Measurements from ENCODE around the gene ADCY3.

The ADCY3 gene

GRCh38 chr2:24939353-24939752 lies 19.3 kb upstream of the ADCY3 start:
- no peak overlapping the region for H3K4me3 ChIP-seq (ENCODE audit: low read length)
- no peak for DNase-seq (ENCODE audit: low read depth)
- TF ChIP-seq, protein P1, sequence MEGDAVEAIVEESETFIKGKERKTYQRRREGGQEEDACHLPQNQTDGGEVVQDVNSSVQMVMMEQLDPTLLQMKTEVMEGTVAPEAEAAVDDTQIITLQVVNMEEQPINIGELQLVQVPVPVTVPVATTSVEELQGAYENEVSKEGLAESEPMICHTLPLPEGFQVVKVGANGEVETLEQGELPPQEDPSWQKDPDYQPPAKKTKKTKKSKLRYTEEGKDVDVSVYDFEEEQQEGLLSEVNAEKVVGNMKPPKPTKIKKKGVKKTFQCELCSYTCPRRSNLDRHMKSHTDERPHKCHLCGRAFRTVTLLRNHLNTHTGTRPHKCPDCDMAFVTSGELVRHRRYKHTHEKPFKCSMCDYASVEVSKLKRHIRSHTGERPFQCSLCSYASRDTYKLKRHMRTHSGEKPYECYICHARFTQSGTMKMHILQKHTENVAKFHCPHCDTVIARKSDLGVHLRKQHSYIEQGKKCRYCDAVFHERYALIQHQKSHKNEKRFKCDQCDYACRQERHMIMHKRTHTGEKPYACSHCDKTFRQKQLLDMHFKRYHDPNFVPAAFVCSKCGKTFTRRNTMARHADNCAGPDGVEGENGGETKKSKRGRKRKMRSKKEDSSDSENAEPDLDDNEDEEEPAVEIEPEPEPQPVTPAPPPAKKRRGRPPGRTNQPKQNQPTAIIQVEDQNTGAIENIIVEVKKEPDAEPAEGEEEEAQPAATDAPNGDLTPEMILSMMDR (conservative IDR thresholded peaks at IDR 0.05; ENCODE audit: low read length), result no peak

DNA sequence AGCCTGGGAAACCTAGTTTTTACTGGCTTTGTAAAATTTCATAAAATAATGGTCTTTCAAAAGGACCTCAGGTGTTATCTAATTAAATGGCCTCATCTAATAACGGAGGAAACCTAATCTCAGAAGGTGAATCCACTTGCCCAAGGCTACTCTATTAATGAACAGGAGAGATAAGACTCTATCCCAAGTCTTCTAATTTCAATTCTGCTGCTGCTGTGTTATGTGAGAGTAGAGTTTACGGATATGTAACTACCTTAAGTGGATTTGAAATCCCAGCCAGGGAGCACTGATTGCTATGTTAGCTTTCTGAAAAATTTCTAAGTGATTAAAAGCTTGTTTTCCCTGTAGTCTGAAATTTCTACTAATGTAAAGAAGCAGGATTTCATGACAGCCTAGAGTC lies 17.2 kb upstream of the ADCY3 start:
- no peak overlapping the region for H3K4me3 ChIP-seq (ENCODE audit: low read length)
- TF ChIP-seq, protein P1 (conservative IDR thresholded peaks at IDR 0.05; ENCODE audit: low read length), result no peak
- no peak for DNase-seq (ENCODE audit: low read depth)

- TF ChIP-seq, protein P1 (conservative IDR thresholded peaks at IDR 0.05; ENCODE audit: low read length), result no peak
- DNase-seq (ENCODE audit: low read depth), result no peak
Observed at GRCh38 chr2:24935145-24935544, 15.1 kb upstream of the ADCY3 start.

DNA sequence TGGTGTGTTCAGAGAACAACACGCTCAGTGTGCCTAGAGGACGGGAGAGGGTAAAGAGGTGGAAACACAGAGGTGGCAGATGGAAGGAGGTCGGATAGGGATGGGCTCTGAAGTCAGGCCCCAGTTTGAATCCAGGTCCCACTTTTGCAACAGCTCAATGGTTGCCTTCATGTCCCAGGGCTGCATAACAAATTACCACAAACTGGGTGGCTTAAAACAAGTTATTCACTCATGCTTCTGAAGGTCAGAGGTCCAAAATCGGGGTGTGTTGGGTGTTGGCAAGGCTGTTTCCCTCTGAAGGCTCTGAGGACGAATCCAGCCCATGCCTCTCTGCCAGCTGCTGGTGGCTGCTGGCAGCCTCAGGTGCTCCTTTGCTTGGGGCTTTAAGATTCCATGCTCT lies 12.7 kb upstream of the ADCY3 start:
- TF ChIP-seq, protein P1 (conservative IDR thresholded peaks at IDR 0.05; ENCODE audit: low read length), result no peak

More at GRCh38 chr2:24935145-24935544, 15.1 kb upstream of the ADCY3 start:
- no peak overlapping the region for H3K4me3 ChIP-seq (ENCODE audit: low read length)

GRCh38 chr2:24930768-24931167 lies 10.7 kb upstream of the ADCY3 start:
- no peak overlapping the region for H3K4me3 ChIP-seq (ENCODE audit: low read length)
- TF ChIP-seq, protein P1 (conservative IDR thresholded peaks at IDR 0.05; ENCODE audit: low read length), result no peak
- DNase-seq (ENCODE audit: low read depth), result no peak

More for the DNA sequence above, 12.7 kb upstream of the ADCY3 start:
- DNase-seq (ENCODE audit: low read depth), result no peak
- H3K4me3 ChIP-seq (ENCODE audit: low read length), result no peak overlapping the region

DNA sequence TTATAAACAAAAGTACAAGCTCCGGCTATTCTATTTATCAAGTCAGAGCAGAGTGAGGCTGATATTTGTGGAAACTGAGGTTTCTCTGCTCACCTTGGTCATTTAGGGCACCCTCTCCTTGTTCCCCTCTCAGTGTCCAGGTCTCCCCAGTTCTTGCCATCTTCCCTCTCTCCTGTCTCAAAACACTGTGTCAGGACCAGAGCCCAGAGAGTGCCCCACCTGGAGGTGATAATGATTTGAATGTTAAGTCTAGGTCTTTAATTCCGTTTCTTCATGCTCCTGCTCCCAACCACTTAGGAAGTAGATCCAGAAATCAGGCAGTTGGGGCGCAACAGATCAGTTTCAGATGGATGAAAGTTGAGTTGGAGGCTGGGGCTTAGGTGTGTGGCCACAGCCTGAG lies 9.2 kb upstream of the ADCY3 start:
- DNase-seq (ENCODE audit: low read depth), result no peak

DNA sequence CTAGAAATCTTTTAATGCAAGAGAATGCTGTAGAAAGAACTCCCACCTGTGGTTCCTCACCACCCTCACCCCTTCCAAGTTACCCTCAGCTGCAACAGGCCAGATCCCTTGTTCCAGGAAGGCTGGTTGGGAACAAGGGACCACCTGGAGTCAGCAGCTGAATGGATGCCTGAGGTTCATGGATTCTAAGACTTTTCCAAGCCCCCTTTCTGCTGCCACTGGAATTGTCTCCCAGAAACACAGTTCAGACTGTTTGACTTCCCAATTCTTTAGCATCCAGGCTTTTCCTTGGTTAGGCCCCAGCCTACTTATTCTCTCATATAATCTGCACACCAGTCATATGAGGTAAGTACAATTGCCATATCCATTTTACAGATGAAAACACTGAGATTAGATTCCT lies 8.0 kb upstream of the ADCY3 start:
- DNase-seq (ENCODE audit: low read depth), result no peak
- no peak overlapping the region for H3K4me3 ChIP-seq (ENCODE audit: low read length)
- TF ChIP-seq, protein P1 (conservative IDR thresholded peaks at IDR 0.05; ENCODE audit: low read length), result no peak

More for the DNA sequence above, 9.2 kb upstream of the ADCY3 start:
- TF ChIP-seq, protein P1 (conservative IDR thresholded peaks at IDR 0.05; ENCODE audit: low read length), result no peak
- no peak overlapping the region for H3K4me3 ChIP-seq (ENCODE audit: low read length)
